ENCODE data around the gene HECW1.

GRCh38 chr7:43085992-43086391 lies 26.5 kb upstream of the HECW1 start:
- TF ChIP-seq SIN3A (IDR thresholded peaks at IDR 0.05; ENCODE audit: low read depth, low read length) (no peak), TARDBP (IDR thresholded peaks at IDR 0.05; ENCODE audit: borderline replicate concordance) (no peak), ZNF24 (IDR thresholded peaks at IDR 0.05) (no peak), NR2C2 (IDR thresholded peaks at IDR 0.05; ENCODE audit: borderline replicate concordance, control insufficient read depth, insufficient read length, low read depth) (no peak), SP1 (IDR thresholded peaks at IDR 0.05; ENCODE audit: low read depth, low read length) (no peak), RFX5 (IDR thresholded peaks at IDR 0.05; ENCODE audit: low read depth, low read length) (no peak)

All from GM12878 (cell line).